Raji (cell line): Measurements from ENCODE around the gene NDC80.
A peak's percentile ranks its signal among the peaks of the same experiment; 100 is the strongest.

Source experiments
- POLR2A ChIP-seq: IDR thresholded peaks from 2 replicates; pipeline ENCODE4 v1.6.1; 2011; ENCODE audit warnings: low read depth, low read length, control low read depth; ENCODE audit not compliant: insufficient read depth

Gene NDC80

DNA sequence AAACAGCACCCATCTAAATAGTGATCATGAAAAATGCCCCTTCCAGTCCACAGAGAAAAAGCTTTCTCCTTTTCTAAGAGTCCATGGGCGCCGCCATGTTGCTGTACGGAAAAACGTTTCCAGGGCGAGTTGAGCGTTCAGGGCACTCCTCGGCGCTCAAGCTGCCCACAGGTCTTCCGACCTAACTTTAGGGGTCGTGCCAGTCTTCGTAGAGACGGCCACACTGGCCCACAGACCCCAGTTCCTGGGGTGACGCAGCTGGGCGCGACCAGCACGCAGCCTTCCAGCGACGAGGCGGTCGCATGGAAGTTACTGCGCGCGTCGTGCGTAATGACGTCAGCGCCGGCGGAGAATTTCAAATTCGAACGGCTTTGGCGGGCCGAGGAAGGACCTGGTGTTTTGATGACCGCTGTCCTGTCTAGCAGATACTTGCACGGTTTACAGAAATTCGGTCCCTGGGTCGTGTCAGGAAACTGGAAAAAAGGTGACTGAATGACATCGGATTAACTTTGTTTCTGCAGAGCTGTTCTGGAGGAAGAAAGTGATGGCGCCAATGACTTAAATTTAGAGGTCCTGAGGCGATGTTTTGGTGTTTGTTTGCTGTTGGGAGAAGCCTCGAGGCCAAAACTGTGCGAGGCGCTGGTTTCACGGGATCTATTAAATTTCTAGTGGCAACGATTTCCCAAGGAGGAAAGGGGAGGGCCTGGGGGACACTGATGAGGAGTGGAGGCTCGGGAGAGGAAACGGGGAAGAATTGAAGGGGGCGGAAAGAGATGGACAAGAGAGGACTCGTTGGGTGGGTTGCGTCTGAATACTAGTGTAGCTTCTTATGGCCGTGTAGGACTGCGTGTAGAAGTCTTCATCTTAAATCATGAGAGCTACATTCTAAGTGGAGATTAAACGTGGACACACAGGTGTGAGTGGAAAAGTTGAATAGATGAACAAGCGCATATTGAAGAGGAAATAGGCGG, at the start of gene NDC80, which contains the start of gene METTL4:
Gene NDC80, plus strand, starts transcription at position 358 of the 971 bp plus-strand sequence. CDS start 1,429 bp downstream, outside the sequence.
Gene METTL4, minus strand, starts transcription at position 306 of the 971 bp plus-strand sequence. CDS start 4,289 bp downstream, outside the sequence.
- TF ChIP-seq POLR2A, result peak; percentile 77

DNA sequence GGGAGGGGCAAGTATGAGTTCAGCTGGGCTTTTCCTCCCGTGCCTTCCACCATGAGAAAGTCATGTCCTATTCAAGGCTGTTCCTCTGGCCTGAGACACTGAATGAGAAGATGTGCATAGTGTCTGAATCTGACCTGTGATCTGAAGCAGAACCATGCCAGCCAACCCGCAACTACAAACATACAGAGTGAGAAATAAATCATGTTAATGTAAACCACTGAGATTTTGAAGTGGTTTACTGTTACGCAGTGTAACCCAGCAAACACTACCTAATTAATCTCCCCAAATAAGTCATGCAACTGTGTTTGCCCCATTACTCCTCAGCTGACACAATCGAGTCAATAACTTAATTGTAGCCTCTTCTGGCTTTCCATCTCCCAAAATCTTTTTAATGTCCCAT, 49.2 kb upstream of the NDC80 start:
- no peak for TF ChIP-seq POLR2A

DNA sequence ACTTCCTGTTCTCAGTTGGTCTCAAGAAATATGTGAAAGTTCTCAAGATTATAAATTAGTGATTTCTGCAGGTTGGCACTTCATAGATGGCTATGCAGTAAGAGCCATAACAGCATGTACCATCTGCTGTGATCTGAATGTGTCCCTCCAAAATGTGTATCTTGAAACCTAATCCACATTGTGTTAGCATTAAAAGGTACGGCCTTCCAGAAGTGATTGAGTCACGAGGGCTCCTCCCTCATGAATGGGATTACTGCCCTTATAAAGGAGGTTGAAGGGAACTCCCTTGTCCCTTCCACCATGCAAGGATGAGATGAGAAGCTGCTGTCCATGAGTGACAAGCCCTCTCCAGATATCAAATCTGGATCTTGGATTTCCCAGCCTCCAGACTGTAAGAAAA, 45.0 kb upstream of the NDC80 start:
- TF ChIP-seq POLR2A, result no peak

- no peak for TF ChIP-seq POLR2A
Observed at GRCh38 chr18:2529154-2529553, 42.2 kb upstream of the NDC80 start.

GRCh38 chr18:2531751-2532150, 39.6 kb upstream of the NDC80 start:
- no peak for TF ChIP-seq POLR2A

DNA sequence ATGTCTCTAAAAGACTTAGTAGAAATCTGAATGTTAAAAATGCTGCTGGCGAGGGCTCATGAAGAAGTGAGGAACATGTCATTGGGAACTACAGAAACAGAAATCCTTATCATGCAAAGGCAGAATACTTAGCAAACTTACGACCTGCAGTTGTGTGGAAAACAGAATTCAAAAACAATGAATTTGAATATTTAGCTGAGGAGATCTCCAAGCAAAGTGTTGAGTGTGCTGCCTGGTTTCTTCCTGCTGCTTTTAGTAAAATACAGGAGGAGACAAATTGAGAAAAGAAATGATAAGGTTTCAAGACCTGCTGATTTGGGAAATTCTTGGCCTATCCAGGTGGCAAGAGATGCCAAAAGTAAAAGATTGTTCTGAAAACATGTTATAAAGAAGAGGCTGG, 38.6 kb upstream of the NDC80 start:
- no peak for TF ChIP-seq POLR2A

DNA sequence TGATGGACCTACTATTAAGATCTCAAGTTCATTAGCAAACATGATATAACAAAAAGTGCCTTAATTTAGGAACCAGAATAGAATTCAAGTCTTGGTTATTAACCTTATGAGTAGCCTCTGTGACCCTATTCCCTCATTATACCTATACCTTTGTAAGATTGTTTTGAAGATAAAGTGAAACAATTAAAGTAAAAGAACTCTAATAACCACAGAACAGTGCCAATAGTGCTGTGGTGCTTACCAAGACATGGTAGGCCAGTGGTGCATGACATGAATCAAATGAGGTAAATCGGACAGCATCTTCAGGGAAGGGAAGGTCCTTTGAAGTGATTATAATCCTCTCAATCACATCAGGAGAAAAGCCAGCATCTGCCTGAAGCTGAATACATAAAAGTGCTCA, 36.5 kb upstream of the NDC80 start:
- TF ChIP-seq POLR2A, result no peak

GRCh38 chr18:2535419-2535910, 35.9 kb upstream of the NDC80 start:
- no peak for TF ChIP-seq POLR2A

DNA sequence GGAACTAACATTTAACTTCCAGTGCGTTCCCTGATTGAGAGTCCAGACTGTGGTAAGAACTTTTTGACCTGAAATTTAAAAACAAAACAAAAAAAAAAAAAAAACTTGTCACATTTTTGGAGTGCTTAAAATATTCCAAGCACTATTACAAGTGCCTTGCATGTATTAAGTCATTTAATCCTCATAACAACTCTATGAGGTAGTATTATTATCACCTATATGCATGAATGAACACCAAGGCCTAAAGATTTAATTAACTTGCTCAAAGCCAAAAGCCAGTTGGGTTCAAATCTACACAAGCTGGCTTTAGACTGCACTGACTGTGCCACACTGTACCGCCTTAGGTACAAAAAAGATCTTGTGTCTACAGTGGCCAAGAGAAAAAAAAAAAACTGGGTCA, 35.3 kb upstream of the NDC80 start:
- TF ChIP-seq POLR2A, result no peak

DNA sequence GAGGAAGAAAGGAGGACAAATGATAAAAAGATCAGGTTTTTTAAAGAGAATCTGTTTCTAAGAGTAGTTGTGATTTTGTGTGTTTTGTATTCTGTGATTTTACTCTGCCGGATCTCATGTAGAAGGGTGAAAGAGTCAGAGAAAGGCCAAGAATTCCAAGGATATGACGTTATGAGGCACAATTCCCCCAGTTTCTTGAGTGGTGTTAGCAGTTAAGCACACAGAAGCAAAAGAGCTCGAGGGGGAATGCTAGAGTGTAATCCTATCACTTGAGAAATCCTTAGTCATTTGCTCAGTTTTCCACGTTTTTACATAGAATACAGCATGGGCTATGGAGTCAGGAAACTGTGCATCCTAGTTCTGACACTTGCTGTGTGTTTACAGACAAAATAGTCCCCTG, 34.9 kb upstream of the NDC80 start:
- no peak for TF ChIP-seq POLR2A

- no peak for TF ChIP-seq POLR2A
Observed at GRCh38 chr18:2537296-2537695, 34.1 kb upstream of the NDC80 start.

- no peak for TF ChIP-seq POLR2A
Observed at GRCh38 chr18:2538236-2538635, 33.1 kb upstream of the NDC80 start.

- no peak for TF ChIP-seq POLR2A
Observed at GRCh38 chr18:2538844-2539243, 32.5 kb upstream of the NDC80 start.

DNA sequence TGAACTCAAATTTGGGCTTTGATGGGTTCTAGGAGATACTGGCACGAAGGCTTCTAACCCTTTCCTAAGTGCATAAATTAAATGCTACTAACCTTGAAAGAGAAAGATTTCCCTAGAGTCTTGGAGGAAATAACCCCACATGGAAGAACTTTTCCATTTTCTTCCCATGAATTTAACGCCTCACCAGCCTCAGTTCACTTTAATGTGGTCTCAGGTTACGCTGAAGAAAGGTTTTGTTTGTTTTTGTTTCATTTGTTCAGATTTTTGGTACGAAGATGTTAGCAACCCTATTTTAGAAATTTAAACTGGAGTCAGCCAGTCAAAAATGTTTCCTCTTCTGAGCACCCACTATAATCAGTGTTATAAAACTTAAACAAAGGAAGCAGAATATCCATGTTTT, 30.8 kb upstream of the NDC80 start:
- TF ChIP-seq POLR2A, result no peak

DNA sequence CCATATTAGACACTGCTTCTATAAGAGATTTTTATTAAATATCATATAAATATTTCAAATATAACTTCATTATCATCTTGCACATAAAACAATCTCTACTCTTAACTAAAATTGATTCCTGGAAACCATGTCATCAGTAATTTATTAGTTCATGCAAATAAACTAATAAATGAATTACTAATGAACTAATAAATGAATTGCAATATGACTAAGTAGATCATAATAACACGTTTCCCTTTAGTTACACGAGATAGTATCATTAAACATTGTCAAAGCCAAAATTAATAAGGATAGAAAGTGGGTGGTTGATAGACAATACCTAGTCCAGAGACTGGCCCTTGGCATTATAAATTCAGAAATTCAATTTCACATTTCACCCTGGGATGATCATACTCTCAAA, 26.2 kb upstream of the NDC80 start:
- TF ChIP-seq POLR2A, result no peak

DNA sequence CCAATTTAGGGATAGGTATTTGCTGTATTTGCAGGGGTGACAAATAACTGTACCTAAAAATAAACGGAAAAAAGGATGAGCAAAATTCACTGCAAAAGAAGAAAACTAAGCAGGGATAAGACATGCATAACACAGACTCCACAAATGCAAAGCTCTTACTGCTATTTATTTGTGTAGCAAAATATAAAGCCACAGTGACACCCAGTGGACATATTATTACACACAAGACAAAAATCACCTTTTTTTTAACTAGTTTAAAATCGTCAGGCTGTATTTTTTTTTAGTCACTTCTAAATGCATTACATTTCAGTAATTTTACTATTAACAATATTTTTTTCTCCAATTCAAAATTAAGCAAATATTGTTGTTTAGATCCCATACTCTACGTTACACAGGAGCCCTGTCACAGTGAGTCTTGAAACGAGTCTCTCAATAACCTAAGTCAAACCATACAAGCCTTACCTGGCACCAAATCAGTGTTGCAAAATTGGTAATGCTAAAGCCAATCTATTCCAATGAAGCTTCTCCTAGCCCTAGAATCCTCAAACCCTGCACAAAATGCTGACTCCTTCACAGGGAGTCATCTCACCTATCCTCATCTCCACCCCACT, 23.8 kb upstream of the NDC80 start:
- TF ChIP-seq POLR2A, result no peak
